Activated CD4-positive, alpha-beta T cell treated with anti-CD3 and anti-CD28 coated beads for 36 hours (primary cell): ENCODE data around the gene BATF. TPM values are rescaled to one million over a fixed set of nuclear protein-coding genes. Genes with fewer than 3 reads are reported as not detected.

Experiments
- ATAC-seq: fragments of 200-7000 bp; cut with Tn5 transposase; one replicate; pipeline ENCODE4 v1.10.0; 2021; ENCODE audit warnings: mild to moderate bottlenecking, moderate library complexity
- CTCF ChIA-PET: fragments of 350-600 bp; sonication (Branson Sonifier 250); formaldehyde crosslinking; loops from one replicate; lab custom pipeline; 2021; ENCODE audit warnings: antibody characterized with exemption; lab: Charles Lee
- POLR2A ChIA-PET: fragments of 350-600 bp; sonication (Branson Sonifier 250); formaldehyde crosslinking; loops from one replicate; lab custom pipeline; 2021; ENCODE audit warnings: antibody characterized with exemption, inconsistent platforms; lab: Charles Lee
- DNase-seq: peaks from one replicate; pipeline ENCODE4 v3.0.0-alpha.2; 2020
- H3K27ac Mint-ChIP-seq: one replicate; pipeline ENCODE4 v1.8.0; 2021; ENCODE audit warnings: mixed read lengths
- H3K27me3 Mint-ChIP-seq: one replicate; pipeline ENCODE4 v1.8.0; 2021; ENCODE audit warnings: mixed read lengths
- H3K36me3 Mint-ChIP-seq: one replicate; pipeline ENCODE4 v1.8.0; 2021; ENCODE audit warnings: low read depth, mixed read lengths
- H3K4me1 Mint-ChIP-seq: one replicate; pipeline ENCODE4 v1.8.0; 2021; ENCODE audit warnings: mixed read lengths
- H3K4me3 Mint-ChIP-seq: one replicate; pipeline ENCODE4 v1.8.0; 2021; ENCODE audit warnings: mild to moderate bottlenecking, moderate library complexity, mixed read lengths
- H3K9me3 Mint-ChIP-seq: one replicate; pipeline ENCODE4 v1.8.0; 2021; ENCODE audit warnings: low read depth, mixed read lengths
- intact Hi-C, 2 experiments: fragments of 100-400 bp; cut with DNase I in 1 of 2; cut with micrococcal nuclease in 1 of 2; formaldehyde crosslinking; loops; one replicate each; pipeline versions ENCODE4 v1.14.2 to v1.15.1; 2022 to 2024; cut with DNase I, micrococcal nuclease
- total RNA-seq, 2 experiments: library from RNA; stranded (reverse); gene quantifications; one replicate each; pipeline ENCODE4 v1.2.3, GENCODE V29; 2021

Gene BATF
- total RNA-seq, 2 experiments from 2014 or later: 165 to 187 TPM

DNA sequence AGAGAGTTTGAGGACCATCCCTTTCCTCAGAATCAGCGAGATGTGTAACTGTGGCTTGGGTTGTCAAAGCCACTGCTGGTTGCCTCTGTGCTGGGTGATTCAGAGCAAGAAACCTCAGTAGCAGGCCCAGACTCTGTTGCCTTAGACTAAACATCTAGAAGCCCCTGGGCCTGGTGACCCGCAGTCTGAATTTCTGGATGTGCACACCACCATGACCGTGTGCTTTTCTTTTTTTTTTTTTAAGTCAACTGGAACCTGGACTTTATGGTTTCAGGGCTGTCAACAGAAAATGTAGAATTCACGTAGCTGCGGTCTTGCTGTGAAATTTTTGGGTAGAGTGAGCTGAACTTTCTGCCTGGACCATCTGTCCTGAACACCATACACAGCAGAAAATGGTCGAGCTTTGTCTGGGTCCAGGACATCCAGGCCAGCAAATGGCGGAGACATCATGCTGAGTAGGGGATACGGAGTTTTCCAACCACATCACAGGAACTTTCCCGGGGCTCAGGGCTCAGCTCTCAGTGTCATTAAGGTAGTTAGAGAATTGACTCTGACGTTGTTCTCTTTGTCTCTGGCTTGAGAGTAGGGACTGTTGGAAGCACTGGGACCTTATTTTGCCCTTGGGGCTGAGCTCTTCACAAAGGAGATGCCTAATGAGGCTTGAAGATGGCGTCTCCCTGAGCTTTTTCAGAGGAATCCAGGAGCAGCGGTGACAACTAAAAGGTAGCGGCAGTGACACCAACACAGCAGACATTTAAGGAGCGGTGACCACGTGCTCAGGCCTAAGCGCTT is 23.0 kb upstream of the BATF start:
- peak; percentile 40 for DNase-seq
- peaks cover 43% of the 10 kb centered on the region for H3K4me1 Mint-ChIP-seq
- peaks cover 3% of the 10 kb centered on the region for H3K9me3 Mint-ChIP-seq
- intact Hi-C loops: no loop called here
- ATAC-seq: peak; percentile 47
- H3K36me3 Mint-ChIP-seq: no peaks in the 10 kb centered on the region
- ChIA-PET CTCF (interaction anchor here (0.7 to 4.9 kb wide), 6 partner anchors 9 to 195 kb away, joined by 3 to 31 read pairs (median 3); no protein-coding TSS in a partner anchor), POLR2A (no interaction called here)
- peak overlapping the region; percentile 67 for H3K27ac Mint-ChIP-seq
- H3K27me3 Mint-ChIP-seq: no peaks in the 10 kb centered on the region
- no peak overlapping the region for H3K4me3 Mint-ChIP-seq

DNA sequence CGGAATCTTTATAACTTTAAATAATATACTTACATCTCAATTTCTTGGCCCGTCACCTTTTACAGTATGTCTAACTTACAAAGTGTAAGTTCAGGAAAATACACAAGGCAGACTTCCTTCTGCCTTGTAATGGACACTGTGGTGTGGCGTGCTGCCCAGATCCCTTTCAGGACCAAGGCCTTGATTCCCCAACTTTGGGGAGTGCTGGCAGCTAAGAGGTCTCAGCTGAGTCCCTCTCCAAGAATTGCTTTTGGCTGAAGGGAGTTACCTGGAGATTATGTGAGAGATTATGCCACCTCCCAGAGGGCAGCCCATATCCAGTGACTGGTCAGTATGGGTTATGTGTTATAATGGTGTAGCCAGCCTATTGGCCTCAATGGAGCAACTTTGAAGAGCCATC is 21.2 kb upstream of the BATF start:
- Mint-ChIP-seq H3K27ac (no peak overlapping the region), H3K4me3 (no peak overlapping the region), H3K4me1 (peaks cover 25% of the 10 kb centered on the region), H3K9me3 (peaks cover 2% of the 10 kb centered on the region), H3K36me3 (no peaks in the 10 kb centered on the region), H3K27me3 (no peaks in the 10 kb centered on the region)
- DNase-seq: no peak
- ChIA-PET POLR2A (no interaction called here), CTCF (interaction anchor here (1.5 kb wide), 2 partner anchors 12 to 20 kb away, joined by 3 to 5 read pairs; no protein-coding TSS in a partner anchor)
- ATAC-seq: no peak
- intact Hi-C loops: no loop called here

DNA sequence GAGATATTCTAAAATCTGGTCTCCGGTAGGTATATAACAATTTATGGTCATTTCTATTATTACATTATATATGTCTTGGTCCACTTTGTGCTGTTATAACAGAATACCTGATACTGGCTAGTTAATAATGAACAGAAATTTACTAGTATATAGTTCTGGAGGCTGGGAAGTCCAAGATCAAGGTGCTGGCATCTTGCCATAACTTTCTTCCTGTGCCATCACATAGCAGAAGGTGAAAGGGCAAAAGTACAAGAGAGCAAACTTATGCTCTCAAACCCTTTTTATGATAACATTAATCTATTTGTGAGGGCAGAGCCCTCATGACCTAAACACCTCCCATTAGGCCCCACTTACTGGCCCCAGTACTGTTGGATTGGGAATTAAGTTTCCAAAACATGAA is 17.9 kb upstream of the BATF start:
- ChIA-PET POLR2A (no interaction called here), CTCF (no interaction called here)
- Mint-ChIP-seq H3K4me1 (peaks cover 8% of the 10 kb centered on the region), H3K4me3 (no peak overlapping the region), H3K27ac (no peak overlapping the region), H3K9me3 (peaks cover 5% of the 10 kb centered on the region), H3K36me3 (peaks cover 2% of the 10 kb centered on the region), H3K27me3 (no peaks in the 10 kb centered on the region)
- ATAC-seq: no peak
- intact Hi-C loops: no loop called here
- DNase-seq: no peak

DNA sequence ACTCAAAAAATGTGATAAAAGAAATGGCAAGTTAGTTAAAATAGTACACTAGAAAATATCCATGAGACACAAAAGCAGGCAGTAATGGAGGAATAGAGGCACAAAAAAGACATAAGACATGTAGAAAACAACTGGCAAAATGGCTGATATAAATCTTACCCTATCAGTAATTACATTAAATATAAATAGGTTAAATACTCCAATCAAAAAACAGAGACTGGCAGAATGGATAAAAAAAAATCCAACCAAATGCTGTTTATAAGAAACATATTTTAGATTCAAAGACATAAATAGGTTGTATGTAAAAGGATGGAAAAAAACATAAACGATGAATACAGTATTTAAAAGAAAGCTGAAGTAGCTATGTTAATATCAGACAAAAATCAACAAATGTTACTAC is 15.3 kb upstream of the BATF start:
- POLR2A ChIA-PET: interaction anchor here (0.7 kb wide), 1 partner anchor 195 kb away, joined by 7 read pairs; no protein-coding TSS in a partner anchor
- Mint-ChIP-seq H3K27ac (no peak overlapping the region), H3K27me3 (no peaks in the 10 kb centered on the region), H3K36me3 (peaks cover 9% of the 10 kb centered on the region), H3K4me3 (no peak overlapping the region), H3K4me1 (peaks cover 23% of the 10 kb centered on the region), H3K9me3 (peaks cover 18% of the 10 kb centered on the region)
- ATAC-seq (no peak), DNase-seq (no peak)
- intact Hi-C loops: no loop called here
- CTCF ChIA-PET: interaction anchor here (0.6 to 2.8 kb wide), 4 partner anchors 12 to 396 kb away, joined by 3 to 27 read pairs (median 4); partner anchors contain the start of gene BATF

DNA sequence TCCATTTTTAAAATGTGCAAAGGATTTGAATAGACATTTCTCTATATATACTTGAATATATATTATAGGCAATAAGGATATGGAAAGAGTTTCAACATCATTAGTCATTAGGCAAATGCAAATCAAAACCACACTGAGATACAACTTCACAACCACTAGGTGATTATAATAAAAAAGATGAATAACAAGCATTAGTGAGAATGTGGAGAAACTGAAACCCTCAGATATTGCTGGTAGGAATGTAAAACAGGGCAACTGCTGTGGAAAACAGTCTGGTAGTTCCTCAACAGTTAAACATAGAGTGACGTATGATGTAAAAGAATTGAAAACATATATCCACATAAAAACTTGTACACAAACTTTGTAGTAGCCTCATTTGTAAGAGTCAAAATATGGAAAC is 11.7 kb upstream of the BATF start:
- ATAC-seq: peak; percentile 71
- peaks cover 12% of the 10 kb centered on the region for H3K36me3 Mint-ChIP-seq
- H3K27ac Mint-ChIP-seq: peak overlapping the region; percentile 78
- H3K4me1 Mint-ChIP-seq: peaks cover 38% of the 10 kb centered on the region
- peaks cover 23% of the 10 kb centered on the region for H3K9me3 Mint-ChIP-seq
- intact Hi-C loops: loop anchor here in 1 of 2 experiments (2.0 to 10.0 kb wide), 2 partner anchors 14 to 144 kb away; no protein-coding TSS in a partner anchor
- H3K4me3 Mint-ChIP-seq: no peak overlapping the region
- DNase-seq: no peak
- POLR2A ChIA-PET: no interaction called here
- CTCF ChIA-PET: no interaction called here
- H3K27me3 Mint-ChIP-seq: no peaks in the 10 kb centered on the region

DNA sequence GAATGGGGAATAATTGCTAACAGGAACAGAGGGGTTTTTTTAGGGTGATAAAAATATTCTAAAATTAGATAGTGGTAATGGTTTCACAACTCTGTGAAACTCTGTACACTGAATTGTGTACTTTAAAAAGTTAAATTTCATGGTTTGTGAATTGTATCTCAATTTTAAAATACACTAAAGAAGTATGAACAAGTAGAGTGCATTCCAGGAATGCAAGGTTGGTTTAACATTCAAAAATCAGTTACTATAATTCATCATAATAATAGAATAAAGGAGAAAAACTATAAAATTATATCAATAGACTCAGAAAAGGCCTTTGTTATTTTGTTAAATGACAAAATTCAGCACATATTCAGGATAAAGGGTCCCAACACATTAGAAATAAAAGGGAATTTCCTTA is 11.1 kb upstream of the BATF start:
- H3K27ac Mint-ChIP-seq: peak overlapping the region; percentile 78
- H3K9me3 Mint-ChIP-seq: peaks cover 19% of the 10 kb centered on the region
- peaks cover 12% of the 10 kb centered on the region for H3K36me3 Mint-ChIP-seq
- no peak for ATAC-seq
- ChIA-PET CTCF (interaction anchor here (0.6 kb wide), 1 partner anchor 18 kb away, joined by 3 read pairs; no protein-coding TSS in a partner anchor), POLR2A (no interaction called here)
- intact Hi-C loops: loop anchor here in 1 of 2 experiments (2.0 to 10.0 kb wide), 2 partner anchors 14 to 144 kb away; no protein-coding TSS in a partner anchor
- peaks cover 44% of the 10 kb centered on the region for H3K4me1 Mint-ChIP-seq
- no peaks in the 10 kb centered on the region for H3K27me3 Mint-ChIP-seq
- no peak for DNase-seq
- no peak overlapping the region for H3K4me3 Mint-ChIP-seq

DNA sequence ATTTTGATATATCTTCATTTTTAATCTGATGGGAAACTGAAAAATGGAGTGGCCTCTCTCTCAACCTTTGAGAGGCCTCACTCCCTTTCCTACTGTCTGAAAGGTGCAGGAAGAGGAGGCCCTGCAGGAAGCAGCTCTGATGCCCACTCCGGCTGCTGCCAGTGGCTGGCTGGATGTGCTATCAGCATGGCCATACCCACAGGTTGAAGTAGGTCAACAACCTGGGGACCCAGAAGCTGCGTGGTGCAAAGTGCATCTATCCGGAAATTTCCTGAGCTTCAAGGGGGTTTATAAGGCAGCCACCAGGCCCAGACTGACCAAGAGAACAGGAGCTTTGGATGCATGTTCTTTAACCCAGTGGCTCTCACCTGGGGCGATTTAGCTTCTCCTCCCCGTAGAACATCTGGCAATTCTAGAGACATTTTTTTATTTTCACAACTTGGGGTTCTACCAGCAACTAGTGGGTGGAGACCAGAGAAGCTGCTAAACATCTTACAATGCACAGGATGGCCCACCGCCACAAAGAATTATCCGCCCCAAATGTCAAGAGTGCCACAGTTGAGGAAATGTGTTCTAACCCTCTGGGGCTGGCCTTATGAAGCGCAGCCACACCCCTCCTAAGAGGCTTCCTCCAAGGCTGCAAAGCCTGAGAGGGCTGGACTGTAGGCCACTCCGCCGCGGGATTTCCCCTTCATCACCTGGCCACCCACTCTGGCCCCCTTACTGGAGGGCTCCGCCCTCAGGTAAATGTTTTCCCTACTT is 8.2 kb upstream of the BATF start:
- ATAC-seq: no peak
- CTCF ChIA-PET: interaction anchor here (0.6 to 7.1 kb wide), 10 partner anchors 8 to 64 kb away, joined by 3 to 31 read pairs (median 3); partner anchors contain the start of genes BATF and FLVCR2

DNA sequence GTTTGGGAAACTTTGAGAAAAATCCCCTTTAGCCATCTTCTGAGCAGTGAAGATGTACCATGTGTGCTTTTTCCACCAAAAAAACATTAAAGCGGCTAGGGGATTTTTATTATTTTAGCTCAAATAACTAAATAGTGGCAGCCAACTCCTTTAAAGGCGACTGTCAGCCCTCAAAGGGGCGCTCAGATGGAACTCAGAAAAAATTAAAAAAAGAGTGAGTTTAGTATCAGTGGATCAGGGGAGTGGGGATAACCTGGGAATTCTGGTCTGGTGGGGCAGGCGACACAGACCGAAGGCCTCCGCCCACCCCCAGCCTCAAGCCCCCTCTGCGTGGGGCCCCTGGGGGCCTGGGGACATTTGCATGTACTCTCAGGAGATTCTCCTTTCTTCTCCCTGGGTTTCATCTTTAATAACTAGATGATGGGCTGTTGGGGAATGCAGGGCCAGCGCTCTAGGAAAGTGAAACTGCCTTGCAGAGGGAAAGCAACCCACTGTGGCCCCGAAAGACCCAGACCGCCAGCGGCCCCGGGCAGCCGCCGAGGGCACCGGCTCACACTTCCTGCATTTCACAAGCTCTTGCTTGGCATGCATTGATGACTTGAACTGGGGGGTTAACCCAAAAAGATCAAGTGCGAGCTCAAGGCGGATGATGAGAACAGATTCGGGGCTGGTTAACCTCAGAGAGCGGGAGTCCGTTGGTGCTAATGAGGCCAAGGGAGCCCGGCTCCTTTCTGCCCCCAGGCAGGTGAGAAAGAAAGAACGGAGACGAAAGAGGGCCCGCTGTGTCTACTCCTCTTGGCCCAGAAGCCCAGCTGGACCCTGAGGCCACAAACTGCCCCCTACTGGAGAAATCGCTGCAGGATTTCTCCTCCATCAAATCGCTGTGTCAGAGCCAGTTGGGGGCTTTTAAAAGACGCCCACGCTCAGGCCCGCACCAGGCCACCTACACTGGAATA is 7.3 kb upstream of the BATF start:
- H3K9me3 Mint-ChIP-seq: peaks cover 15% of the 10 kb centered on the region
- ATAC-seq: peak; percentile 28
- peak overlapping the region; percentile 72 for H3K4me3 Mint-ChIP-seq
- ChIA-PET CTCF (interaction anchor here (0.6 to 7.1 kb wide), 7 partner anchors 11 to 1451 kb away, joined by 3 to 31 read pairs (median 4); no protein-coding TSS in a partner anchor), POLR2A (interaction anchor here (0.6 to 0.8 kb wide), 3 partner anchors 9 to 28 kb away, joined by 3 read pairs; no protein-coding TSS in a partner anchor)
- peaks cover 11% of the 10 kb centered on the region for H3K36me3 Mint-ChIP-seq
- intact Hi-C loops: loop anchor here in 1 of 2 experiments (10.0 kb wide), 1 partner anchor 140 kb away; no protein-coding TSS in a partner anchor
- peaks cover 57% of the 10 kb centered on the region for H3K4me1 Mint-ChIP-seq
- peak; percentile 65 for DNase-seq
- peak overlapping the region; percentile 96 for H3K27ac Mint-ChIP-seq
- no peaks in the 10 kb centered on the region for H3K27me3 Mint-ChIP-seq

More for the DNA sequence above, 8.2 kb upstream of the BATF start:
- Mint-ChIP-seq H3K4me3 (no peak overlapping the region), H3K9me3 (peaks cover 17% of the 10 kb centered on the region), H3K27me3 (no peaks in the 10 kb centered on the region), H3K36me3 (peaks cover 11% of the 10 kb centered on the region), H3K27ac (no peak overlapping the region), H3K4me1 (peaks cover 55% of the 10 kb centered on the region)
- POLR2A ChIA-PET: no interaction called here
- intact Hi-C loops: loop anchor here in 1 of 2 experiments (10.0 kb wide), 1 partner anchor 141 kb away; no protein-coding TSS in a partner anchor
- peak; percentile 18 for DNase-seq

DNA sequence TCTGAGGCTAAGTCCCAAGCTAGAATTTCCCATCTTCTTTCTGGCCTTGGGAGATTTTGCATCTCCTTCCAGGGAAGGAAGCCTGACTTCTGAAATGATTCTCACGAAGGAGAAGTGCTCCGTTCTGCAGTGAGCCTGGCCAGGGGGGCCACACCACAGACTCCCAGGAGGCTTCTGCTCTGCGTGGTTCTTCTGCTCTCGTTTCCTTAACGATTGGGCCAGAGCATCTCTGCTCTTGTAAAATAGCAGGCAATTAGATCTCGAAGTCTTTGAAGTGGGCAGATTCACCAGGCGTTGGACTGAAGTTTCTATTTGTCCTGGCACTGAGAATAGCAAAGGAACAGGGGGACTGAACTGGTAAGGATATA is 6.7 kb upstream of the BATF start:
- H3K9me3 Mint-ChIP-seq: peaks cover 14% of the 10 kb centered on the region
- H3K27me3 Mint-ChIP-seq: no peaks in the 10 kb centered on the region
- H3K27ac Mint-ChIP-seq: peak overlapping the region; percentile 96
- peak overlapping the region; percentile 72 for H3K4me3 Mint-ChIP-seq
- H3K4me1 Mint-ChIP-seq: peaks cover 58% of the 10 kb centered on the region
- ChIA-PET CTCF (interaction anchor here (1.6 to 7.1 kb wide), 2 partner anchors 19 to 51 kb away, joined by 4 to 31 read pairs; no protein-coding TSS in a partner anchor), POLR2A (interaction anchor here (0.6 kb wide), 1 partner anchor 28 kb away, joined by 3 read pairs; no protein-coding TSS in a partner anchor)
- ATAC-seq: no peak
- intact Hi-C loops: loop anchor here in 1 of 2 experiments (10.0 kb wide), 1 partner anchor 139 kb away; no protein-coding TSS in a partner anchor
- no peak for DNase-seq
- peaks cover 11% of the 10 kb centered on the region for H3K36me3 Mint-ChIP-seq

DNA sequence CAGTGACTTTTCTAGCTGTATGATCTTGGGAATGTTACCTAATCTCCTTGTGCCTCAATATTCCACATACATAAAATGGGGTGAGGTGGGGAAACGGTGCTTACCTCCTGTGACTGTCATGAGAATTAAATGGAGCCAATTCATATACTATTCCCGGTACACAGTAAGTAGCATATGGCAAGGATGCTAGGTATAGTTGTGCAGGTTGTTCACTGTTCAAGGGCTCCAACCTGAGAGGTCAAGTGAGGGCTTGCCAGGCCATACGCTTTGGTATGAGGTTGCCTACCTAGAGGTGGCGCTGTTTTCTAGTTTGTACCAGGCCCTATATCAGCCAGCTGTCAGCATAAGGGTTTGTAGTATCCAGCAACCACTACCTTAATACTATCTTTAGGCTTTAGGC is 3.6 kb upstream of the BATF start:
- ATAC-seq (peak; percentile 24), DNase-seq (peak; percentile 78)
- ChIA-PET CTCF (interaction anchor here (0.7 to 7.1 kb wide), 11 partner anchors 10 to 138 kb away, joined by 3 to 31 read pairs (median 4); no protein-coding TSS in a partner anchor), POLR2A (no interaction called here)
- Mint-ChIP-seq H3K27ac (no peak overlapping the region), H3K36me3 (peaks cover 18% of the 10 kb centered on the region), H3K27me3 (no peaks in the 10 kb centered on the region), H3K4me1 (peaks cover 67% of the 10 kb centered on the region), H3K9me3 (peaks cover 1% of the 10 kb centered on the region), H3K4me3 (no peak overlapping the region)
- intact Hi-C loops: loop anchor here in 1 of 2 experiments (10.0 kb wide), 1 partner anchor 136 kb away; no protein-coding TSS in a partner anchor
